Tibial artery (tissue), 4 donors: ENCODE measurements around the gene TNS1.

Experiments used
- DNase-seq, 2 donors: peaks; one replicate each; pipeline ENCODE4 v3.0.0-alpha.2; 2019
- H3K27ac ChIP-seq, 2 donors: fragments of 200-600 bp; sonication (generic) in 1 of 2; 1 replicate in 1 of 2; 2 replicates in 1 of 2; pipeline ENCODE4 v1.5.1; 2018 to 2019; ENCODE audit warnings: mild to moderate bottlenecking in 1 of 2
- H3K27me3 ChIP-seq, 2 donors: fragments of 200-600 bp; sonication (generic) in 1 of 2; one replicate each; pipeline versions ENCODE4 v1.5.1 to v1.6.0; 2016 to 2019
- H3K36me3 ChIP-seq, 3 donors: fragments of 200-600 bp; sonication (generic) in 2 of 3; one replicate each; pipeline ENCODE4 v1.5.1; 2016 to 2019; ENCODE audit warnings: mild to moderate bottlenecking in 2 of 3
- H3K4me1 ChIP-seq, 4 donors: fragments of 200-600 bp; sonication (generic) in 2 of 4; 1 replicate in 3 of 4; 2 replicates in 1 of 4; pipeline ENCODE4 v1.5.1; 2016 to 2019
- H3K4me3 ChIP-seq, 2 donors: fragments of 200-600 bp; sonication (generic) in 1 of 2; 1 replicate in 1 of 2; 2 replicates in 1 of 2; pipeline ENCODE4 v1.5.1; 2018 to 2019; ENCODE audit warnings: mild to moderate bottlenecking in 2 of 2
- H3K9me3 ChIP-seq, 3 donors: fragments of 200-600 bp; sonication (generic) in 1 of 3; one replicate each; pipeline ENCODE4 v1.5.1; 2016 to 2019
- CTCF ChIP-seq, 2 experiments: fragments of 200-600 bp in 1 of 2; fragments of 450-650 bp in 1 of 2; IDR thresholded peaks; one replicate each; pipeline ENCODE4 v1.5.1; 2017 to 2019; ENCODE audit warnings: antibody characterized with exemption in 2 of 2, mild to moderate bottlenecking in 1 of 2, moderate library complexity in 1 of 2
- intact Hi-C: fragments of 100-400 bp; cut with DNase I; formaldehyde crosslinking; loops from one replicate; pipeline ENCODE4 v1.15.0; 2023; ENCODE audit warnings: low total_unique reads

Gene TNS1

GRCh38 chr2:218010140-218010983 is 7.6 kb upstream of the TNS1 start:
- Histone ChIP-seq H3K9me3 (no peaks in the 10 kb centered on the region), H3K4me1 (peaks cover 0 to 49% (median 33%) of the 10 kb centered on the region in 4 donors), H3K4me3 (peak overlapping the region; percentile 54 to 69), H3K27ac (peak overlapping the region; percentile 64), H3K27me3 (no peaks in the 10 kb centered on the region), H3K36me3 (no peaks in the 10 kb centered on the region)
- peak; percentile 62 to 85 for DNase-seq
- intact Hi-C loops = no loop called here
- TF ChIP-seq CTCF (IDR thresholded peaks at IDR 0.05) = peak; percentile 65 to 72

- intact Hi-C loops = no loop called here
- H3K4me3 ChIP-seq = peak overlapping the region; percentile 54 to 69
- no peaks in the 10 kb centered on the region for H3K9me3 ChIP-seq
- no peaks in the 10 kb centered on the region for H3K36me3 ChIP-seq
- H3K27me3 ChIP-seq = no peaks in the 10 kb centered on the region
- DNase-seq = no peak
- H3K27ac ChIP-seq = peak overlapping the region; percentile 64
- H3K4me1 ChIP-seq = peaks cover 0 to 48% (median 30%) of the 10 kb centered on the region in 4 donors
- no peak for TF ChIP-seq CTCF (IDR thresholded peaks at IDR 0.05)
Observed at GRCh38 chr2:218009765-218010139, 7.0 kb upstream of the TNS1 start.

- Histone ChIP-seq H3K4me1 (peaks cover 0 to 50% (median 32%) of the 10 kb centered on the region in 4 donors), H3K9me3 (no peaks in the 10 kb centered on the region), H3K36me3 (no peaks in the 10 kb centered on the region), H3K27ac (peak overlapping the region; percentile 64), H3K4me3 (peak overlapping the region; percentile 54 to 69), H3K27me3 (no peaks in the 10 kb centered on the region)
- no peak for TF ChIP-seq CTCF (IDR thresholded peaks at IDR 0.05)
- intact Hi-C loops = no loop called here
- no peak for DNase-seq
Observed at GRCh38 chr2:218009231-218009630, 6.4 kb upstream of the TNS1 start.

GRCh38 chr2:218008060-218009040 is 5.6 kb upstream of the TNS1 start:
- H3K27me3 ChIP-seq = no peaks in the 10 kb centered on the region
- intact Hi-C loops = no loop called here
- no peak for DNase-seq
- H3K4me1 ChIP-seq = peaks cover 4 to 59% (median 40%) of the 10 kb centered on the region in 4 donors
- H3K9me3 ChIP-seq = no peaks in the 10 kb centered on the region
- H3K4me3 ChIP-seq = no peak overlapping the region
- no peaks in the 10 kb centered on the region for H3K36me3 ChIP-seq
- no peak for TF ChIP-seq CTCF (IDR thresholded peaks at IDR 0.05)
- H3K27ac ChIP-seq = peak overlapping the region; percentile 28 to 64

GRCh38 chr2:218006741-218007140 is 3.9 kb upstream of the TNS1 start:
- Histone ChIP-seq H3K4me3 (no peak overlapping the region), H3K9me3 (no peaks in the 10 kb centered on the region), H3K27ac (peak overlapping the region in 1 of 2 donors; percentile 80), H3K27me3 (no peaks in the 10 kb centered on the region), H3K36me3 (no peaks in the 10 kb centered on the region), H3K4me1 (peaks cover 4 to 75% (median 54%) of the 10 kb centered on the region in 4 donors)
- no peak for TF ChIP-seq CTCF (IDR thresholded peaks at IDR 0.05)
- intact Hi-C loops = no loop called here
- no peak for DNase-seq
